Central memory CD8-positive, alpha-beta T cell (primary cell): ENCODE data around the gene KIAA0232.

Source experiments
- ATAC-seq: fragments of 150-1000 bp; cut with Tn5 transposase; replicated peaks from 2 replicates; pipeline ENCODE4 v1.10.0; 2022; ENCODE audit warnings: mild to moderate bottlenecking, moderate FRiP score, moderate number of reproducible peaks; ENCODE audit not compliant: poor library complexity, severe bottlenecking; ENCODE audit errors: extremely low read depth
- DNase-seq, 2 donors: peaks; one replicate each; pipeline ENCODE4 v3.0.0; 2021; ENCODE audit warnings: low spot score in 2 of 2
- H3K27ac Mint-ChIP-seq: one replicate; pipeline ENCODE4 v1.8.0; 2022; ENCODE audit warnings: low read depth, mild to moderate bottlenecking, moderate library complexity, mixed read lengths
- H3K27me3 Mint-ChIP-seq: one replicate; pipeline ENCODE4 v1.8.0; 2022; ENCODE audit warnings: mixed read lengths
- H3K36me3 Mint-ChIP-seq: one replicate; pipeline ENCODE4 v1.8.0; 2022; ENCODE audit warnings: mild to moderate bottlenecking, moderate library complexity, mixed read lengths; ENCODE audit not compliant: insufficient read depth
- H3K4me1 Mint-ChIP-seq: one replicate; pipeline ENCODE4 v1.8.0; 2022; ENCODE audit warnings: mixed read lengths
- H3K4me3 Mint-ChIP-seq: one replicate; pipeline ENCODE4 v1.8.0; 2022; ENCODE audit warnings: mild to moderate bottlenecking, moderate library complexity, mixed read lengths
- H3K9me3 Mint-ChIP-seq: one replicate; pipeline ENCODE4 v1.8.0; 2022; ENCODE audit warnings: mixed read lengths

KIAA0232 gene

DNA sequence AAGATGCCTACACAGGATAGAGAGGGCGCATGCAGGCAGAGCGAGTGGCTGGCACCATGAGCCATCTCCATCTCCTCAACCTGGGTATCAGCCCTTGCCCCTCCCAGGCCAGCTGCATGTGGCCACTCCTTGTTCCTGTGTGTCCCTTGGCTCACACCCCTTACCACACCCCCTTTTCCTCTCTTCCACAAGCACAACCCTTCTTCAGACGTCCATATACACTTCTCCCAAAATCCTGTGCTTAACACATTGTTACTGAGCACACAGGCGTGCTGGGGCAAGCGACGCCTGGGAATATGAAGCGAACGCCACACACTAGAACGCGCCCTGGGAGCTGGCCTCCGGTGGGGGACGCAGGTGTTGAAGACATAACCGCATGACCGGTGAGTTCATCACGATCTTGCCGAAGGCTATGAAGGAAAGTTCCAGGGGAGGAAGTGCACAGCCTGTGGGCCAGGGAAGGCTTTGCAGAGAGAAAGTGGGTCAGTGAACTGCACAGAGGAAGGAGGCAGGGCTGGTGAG is 19.1 kb upstream of the KIAA0232 start:
- Mint-ChIP-seq H3K27ac (no peak overlapping the region), H3K4me1 (peaks cover 5% of the 10 kb centered on the region), H3K9me3 (no peaks in the 10 kb centered on the region), H3K36me3 (no peaks in the 10 kb centered on the region), H3K4me3 (no peak overlapping the region), H3K27me3 (peaks cover 11% of the 10 kb centered on the region)
- ATAC-seq, result no peak
- DNase-seq, result no peak

DNA sequence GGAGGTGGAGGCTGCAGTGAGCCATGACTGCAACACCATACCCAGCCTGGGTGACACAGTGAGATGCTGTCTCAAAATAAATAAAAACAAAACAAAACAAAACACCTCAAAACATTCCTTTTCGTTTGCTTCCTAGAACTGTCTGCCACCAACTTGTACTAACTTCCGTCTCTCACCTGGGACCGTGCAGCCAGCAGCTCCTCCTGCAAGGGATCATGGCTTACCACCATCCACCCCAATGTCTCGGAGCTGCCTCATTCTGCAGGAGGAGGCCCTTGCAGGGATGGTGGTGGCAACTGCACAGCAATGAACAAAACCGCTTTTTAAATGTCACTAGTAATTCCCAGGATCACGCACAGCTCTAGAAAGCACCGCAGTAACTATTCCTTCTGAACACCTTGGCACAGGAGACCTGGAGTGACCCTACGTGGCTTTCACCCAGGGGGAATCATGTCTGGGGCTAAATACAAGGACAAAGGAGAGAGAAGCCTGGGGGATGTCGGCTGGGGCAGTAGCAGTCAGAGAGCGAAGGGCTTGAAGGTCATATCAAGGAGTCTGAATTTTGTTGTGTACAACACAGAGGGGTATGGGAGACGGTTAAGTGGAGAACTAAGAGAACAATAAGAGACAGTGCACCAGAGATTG is 17.4 kb upstream of the KIAA0232 start:
- H3K27me3 Mint-ChIP-seq, result peaks cover 11% of the 10 kb centered on the region
- DNase-seq (no peak), ATAC-seq (no peak)
- no peaks in the 10 kb centered on the region for H3K9me3 Mint-ChIP-seq
- no peak overlapping the region for H3K27ac Mint-ChIP-seq
- H3K36me3 Mint-ChIP-seq, result no peaks in the 10 kb centered on the region
- H3K4me1 Mint-ChIP-seq, result peaks cover 5% of the 10 kb centered on the region
- no peak overlapping the region for H3K4me3 Mint-ChIP-seq

DNA sequence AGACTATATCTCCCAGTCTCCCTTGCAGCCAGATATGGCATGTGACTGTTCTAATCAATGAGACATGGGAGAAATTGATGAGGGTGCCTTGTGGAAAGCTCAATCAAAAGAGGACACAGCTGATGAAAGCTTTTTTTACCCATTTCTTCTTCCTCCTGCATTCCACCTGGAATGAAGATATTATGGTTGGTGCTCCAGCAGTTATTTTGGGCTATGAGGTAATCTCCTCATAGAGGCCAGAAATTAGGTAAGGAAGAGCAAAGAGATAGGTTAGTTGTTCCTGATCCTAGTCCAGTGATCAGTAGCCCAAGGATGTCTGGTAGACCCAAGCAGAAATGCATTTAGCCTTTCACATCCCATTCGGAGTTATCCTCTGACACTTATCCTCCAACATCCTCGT is 16.8 kb upstream of the KIAA0232 start:
- ATAC-seq, result no peak
- Mint-ChIP-seq H3K9me3 (no peaks in the 10 kb centered on the region), H3K36me3 (no peaks in the 10 kb centered on the region), H3K27ac (no peak overlapping the region), H3K4me1 (peaks cover 5% of the 10 kb centered on the region), H3K4me3 (no peak overlapping the region), H3K27me3 (peaks cover 7% of the 10 kb centered on the region)
- DNase-seq, result no peak

DNA sequence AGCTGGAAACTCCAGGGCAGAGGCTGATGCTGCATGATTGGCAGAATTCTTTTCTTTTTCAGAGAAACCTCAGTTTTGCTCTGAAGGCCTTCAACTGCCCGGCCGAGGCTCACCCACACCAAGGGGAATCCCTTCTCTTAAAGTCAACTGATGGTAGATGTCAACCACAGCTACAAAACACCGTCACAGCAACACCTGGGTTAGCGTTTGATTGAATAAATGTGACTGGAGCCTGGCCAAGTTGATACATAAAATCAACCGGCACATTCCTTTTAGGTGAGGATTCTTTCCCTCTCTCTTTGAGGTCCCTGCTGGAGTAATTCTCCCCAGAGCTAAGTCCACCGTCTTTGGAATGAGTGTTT is 15.2 kb upstream of the KIAA0232 start:
- H3K4me3 Mint-ChIP-seq, result no peak overlapping the region
- H3K9me3 Mint-ChIP-seq, result no peaks in the 10 kb centered on the region
- H3K27ac Mint-ChIP-seq, result no peak overlapping the region
- H3K4me1 Mint-ChIP-seq, result no peaks in the 10 kb centered on the region
- ATAC-seq, result no peak
- no peak for DNase-seq
- no peaks in the 10 kb centered on the region for H3K36me3 Mint-ChIP-seq
- H3K27me3 Mint-ChIP-seq, result no peaks in the 10 kb centered on the region

DNA sequence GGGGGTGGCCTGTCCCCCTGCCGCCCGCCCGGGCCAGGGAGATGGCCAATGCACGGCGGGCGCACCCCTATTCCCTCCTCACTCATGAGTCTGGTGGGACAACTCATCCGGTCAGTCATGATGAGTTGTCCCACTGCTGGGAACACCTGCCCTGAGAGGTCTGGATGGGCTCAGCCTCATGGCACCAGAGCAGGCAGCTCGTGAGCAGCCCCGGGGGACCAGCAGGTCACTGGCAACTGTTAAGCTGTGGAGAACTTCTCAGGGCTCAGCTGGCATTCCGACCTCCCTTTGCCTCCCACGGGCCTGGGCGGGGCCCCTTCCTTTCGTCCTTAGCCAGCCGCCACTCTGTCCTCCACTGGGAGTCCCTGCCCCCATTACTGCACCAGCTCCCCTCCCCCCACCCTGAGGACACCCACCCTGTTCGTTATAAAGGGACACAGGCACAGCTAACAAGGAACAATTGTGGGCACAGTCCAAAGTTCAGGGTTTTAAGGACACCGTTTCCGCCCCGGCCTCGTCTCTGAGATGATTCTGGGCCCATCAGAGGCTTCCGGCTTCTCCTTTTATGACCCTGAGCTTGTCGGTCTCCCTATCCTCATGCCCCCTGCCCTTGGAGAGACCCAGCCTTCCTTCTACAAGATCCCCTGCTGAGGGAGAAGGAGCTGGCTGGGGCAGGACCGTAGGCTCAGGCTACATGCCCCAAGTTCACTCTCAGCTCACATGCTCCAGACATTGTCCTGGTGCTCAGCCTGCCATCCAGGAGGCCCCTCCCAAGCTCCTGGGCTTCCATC is 14.6 kb upstream of the KIAA0232 start:
- Mint-ChIP-seq H3K27me3 (no peaks in the 10 kb centered on the region), H3K36me3 (no peaks in the 10 kb centered on the region), H3K9me3 (no peaks in the 10 kb centered on the region), H3K4me1 (no peaks in the 10 kb centered on the region), H3K4me3 (no peak overlapping the region), H3K27ac (no peak overlapping the region)
- ATAC-seq, result no peak
- no peak for DNase-seq

DNA sequence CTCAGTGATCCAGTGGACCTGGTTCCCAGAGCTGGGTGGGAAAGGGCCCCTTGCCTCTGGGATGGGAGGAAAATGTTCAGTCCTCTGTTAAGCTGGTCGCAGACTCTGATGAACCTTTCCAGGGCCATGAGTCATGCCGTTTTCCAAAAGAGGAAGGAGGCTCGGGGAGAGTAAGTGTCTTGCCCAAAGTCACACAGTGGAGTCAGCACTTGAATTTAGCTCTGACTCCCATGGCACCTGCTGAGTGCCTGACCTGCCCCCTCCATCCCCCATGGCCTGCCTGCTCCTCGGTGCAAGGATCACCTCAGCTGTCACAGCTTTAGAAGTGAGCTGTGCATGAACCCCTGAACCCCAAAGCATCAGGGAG is 14.0 kb upstream of the KIAA0232 start:
- ATAC-seq, result no peak
- no peaks in the 10 kb centered on the region for H3K27me3 Mint-ChIP-seq
- no peak overlapping the region for H3K4me3 Mint-ChIP-seq
- H3K9me3 Mint-ChIP-seq, result no peaks in the 10 kb centered on the region
- no peaks in the 10 kb centered on the region for H3K4me1 Mint-ChIP-seq
- no peaks in the 10 kb centered on the region for H3K36me3 Mint-ChIP-seq
- no peak for DNase-seq
- H3K27ac Mint-ChIP-seq, result no peak overlapping the region

- no peaks in the 10 kb centered on the region for H3K4me1 Mint-ChIP-seq
- H3K9me3 Mint-ChIP-seq, result no peaks in the 10 kb centered on the region
- DNase-seq (no peak), ATAC-seq (no peak)
- H3K36me3 Mint-ChIP-seq, result no peaks in the 10 kb centered on the region
- no peak overlapping the region for H3K4me3 Mint-ChIP-seq
- H3K27me3 Mint-ChIP-seq, result no peaks in the 10 kb centered on the region
- H3K27ac Mint-ChIP-seq, result no peak overlapping the region
Measured at GRCh38 chr4:6769233-6769988, 13.1 kb upstream of the KIAA0232 start.

DNA sequence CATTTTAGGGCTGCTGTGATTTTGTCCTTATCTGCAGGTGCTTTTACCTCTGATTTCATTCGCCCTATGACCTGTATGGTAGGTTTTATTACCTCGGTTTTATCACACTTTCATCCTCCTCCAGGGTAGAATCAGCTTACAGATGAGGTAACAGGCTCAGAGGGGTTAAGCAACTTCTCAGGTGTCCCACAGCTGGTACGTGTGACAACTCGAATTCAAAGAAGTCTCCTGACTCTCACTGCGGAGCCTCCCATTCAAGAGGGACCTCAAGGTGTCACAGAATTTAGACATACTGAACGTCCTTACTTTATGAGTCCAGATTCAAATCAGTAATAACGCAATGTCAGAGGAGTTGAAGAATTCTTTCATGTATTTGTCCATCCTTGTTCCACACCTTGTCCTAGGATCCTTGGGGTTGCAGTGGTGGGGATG is 12.5 kb upstream of the KIAA0232 start:
- Mint-ChIP-seq H3K4me1 (no peaks in the 10 kb centered on the region), H3K4me3 (no peak overlapping the region)

GRCh38 chr4:6770581-6771228 is 11.8 kb upstream of the KIAA0232 start:
- no peaks in the 10 kb centered on the region for H3K27me3 Mint-ChIP-seq
- H3K4me1 Mint-ChIP-seq, result no peaks in the 10 kb centered on the region
- no peak overlapping the region for H3K27ac Mint-ChIP-seq
- H3K36me3 Mint-ChIP-seq, result no peaks in the 10 kb centered on the region
- no peak overlapping the region for H3K4me3 Mint-ChIP-seq
- ATAC-seq (no peak), DNase-seq (no peak)
- H3K9me3 Mint-ChIP-seq, result no peaks in the 10 kb centered on the region

More for the DNA sequence above, 12.5 kb upstream of the KIAA0232 start:
- ATAC-seq, result no peak
- Mint-ChIP-seq H3K9me3 (no peaks in the 10 kb centered on the region), H3K36me3 (no peaks in the 10 kb centered on the region), H3K27ac (no peak overlapping the region), H3K27me3 (no peaks in the 10 kb centered on the region)
- DNase-seq, result no peak

GRCh38 chr4:6771229-6771671 is 11.3 kb upstream of the KIAA0232 start:
- no peak for ATAC-seq
- DNase-seq, result no peak
- Mint-ChIP-seq H3K27ac (no peak overlapping the region), H3K9me3 (no peaks in the 10 kb centered on the region), H3K4me3 (no peak overlapping the region), H3K4me1 (no peaks in the 10 kb centered on the region), H3K27me3 (no peaks in the 10 kb centered on the region), H3K36me3 (no peaks in the 10 kb centered on the region)

GRCh38 chr4:6772223-6772928 is 10.2 kb upstream of the KIAA0232 start:
- Mint-ChIP-seq H3K9me3 (no peaks in the 10 kb centered on the region), H3K27ac (no peak overlapping the region), H3K27me3 (no peaks in the 10 kb centered on the region), H3K4me1 (peaks cover 8% of the 10 kb centered on the region), H3K36me3 (peaks cover 1% of the 10 kb centered on the region), H3K4me3 (no peak overlapping the region)
- DNase-seq (no peak), ATAC-seq (no peak)

- H3K9me3 Mint-ChIP-seq, result no peaks in the 10 kb centered on the region
- H3K27ac Mint-ChIP-seq, result no peak overlapping the region
- DNase-seq, result no peak
- no peak for ATAC-seq
- H3K36me3 Mint-ChIP-seq, result peaks cover 1% of the 10 kb centered on the region
- no peak overlapping the region for H3K4me3 Mint-ChIP-seq
- H3K4me1 Mint-ChIP-seq, result peaks cover 15% of the 10 kb centered on the region
- H3K27me3 Mint-ChIP-seq, result no peaks in the 10 kb centered on the region
Measured at GRCh38 chr4:6773106-6773505, 9.4 kb upstream of the KIAA0232 start.
